HEK293 (cell line): Measurements from ENCODE around the gene TTC13.

ENCODE experiments used
- CTCF ChIA-PET: fragments of 350-600 bp; formaldehyde crosslinking; extraction: SDS; loops from one replicate; lab custom pipeline; 2021; ENCODE audit warnings: antibody characterized with exemption; lab: Yijun Ruan, JAX
- POLR2A ChIA-PET: fragments of 300-600 bp; formaldehyde crosslinking; extraction: SDS; loops from one replicate; lab custom pipeline; 2020; ENCODE audit warnings: antibody characterized with exemption, inconsistent platforms; lab: Yijun Ruan, JAX
- H3K27ac ChIP-seq: fragments of 200-500 bp; sonication (Bioruptor generic); 2 replicates; pipeline ENCODE4 v1.5.1; 2014; ENCODE audit warnings: low read depth, low read length, control low read depth, inconsistent platforms; ENCODE audit errors: extremely low read depth
- H3K36me3 ChIP-seq, 2 experiments: fragments of 200-500 bp in 1 of 2; sonication (Bioruptor generic) in 1 of 2; 1 replicate in 1 of 2; 2 replicates in 1 of 2; pipeline ENCODE4 v1.5.1; 2014 to 2017; ENCODE audit warnings: inconsistent platforms in 2 of 2, low read length in 2 of 2; ENCODE audit not compliant: control insufficient read depth in 2 of 2, insufficient read depth in 1 of 2
- H3K4me1 ChIP-seq: fragments of 200-500 bp; sonication (Bioruptor generic); 2 replicates; pipeline ENCODE4 v1.5.1; 2014; ENCODE audit warnings: mild to moderate bottlenecking, low read length, inconsistent platforms; ENCODE audit not compliant: control insufficient read depth, insufficient read depth
- H3K4me3 ChIP-seq: 2 replicates; pipeline ENCODE4 v1.5.1; 2011; ENCODE audit warnings: low read depth, mild to moderate bottlenecking, control low read depth, low read length, moderate library complexity
- H3K9me3 ChIP-seq: fragments of 200-500 bp; sonication (Bioruptor generic); 2 replicates; pipeline ENCODE4 v1.5.1; 2014; ENCODE audit warnings: low read depth, low read length, inconsistent platforms; ENCODE audit not compliant: control insufficient read depth, insufficient read depth
- OVOL3 ChIP-seq: fragments of 450-650 bp; formaldehyde crosslinking; IDR thresholded peaks from 2 replicates; pipeline ENCODE4 v1.5.1; 2016; ENCODE audit warnings: missing biosample characterization, missing genetic modification characterization
- TCF7L2 ChIP-seq: IDR thresholded peaks from 2 replicates; pipeline ENCODE4 v1.6.1; 2011; ENCODE audit warnings: low read depth, mild to moderate bottlenecking, inconsistent platforms, low read length, moderate library complexity, borderline replicate concordance
- ZFHX2 ChIP-seq: fragments of 450-650 bp; formaldehyde crosslinking; conservative IDR thresholded peaks from 2 replicates; pipeline ENCODE4 v1.5.1; 2016; ENCODE audit warnings: missing biosample characterization, missing genetic modification characterization
- ZFP69B ChIP-seq: fragments of 450-650 bp; formaldehyde crosslinking; IDR thresholded peaks from 2 replicates; pipeline ENCODE4 v1.5.1; 2016; ENCODE audit warnings: missing biosample characterization, missing genetic modification characterization
- ZNF140 ChIP-seq: fragments of 450-650 bp; formaldehyde crosslinking; IDR thresholded peaks from 2 replicates; pipeline ENCODE4 v1.5.1; 2016; ENCODE audit warnings: missing biosample characterization, missing genetic modification characterization
- ZNF23 ChIP-seq: fragments of 450-650 bp; formaldehyde crosslinking; IDR thresholded peaks from 2 replicates; pipeline ENCODE4 v1.5.1; 2016; ENCODE audit warnings: missing biosample characterization, missing genetic modification characterization, borderline replicate concordance
- ZNF239 ChIP-seq: fragments of 450-650 bp; formaldehyde crosslinking; IDR thresholded peaks from 2 replicates; pipeline ENCODE4 v1.5.1; 2016; ENCODE audit warnings: missing biosample characterization, missing genetic modification characterization
- ZNF292 ChIP-seq: fragments of 450-650 bp; formaldehyde crosslinking; IDR thresholded peaks from 2 replicates; pipeline ENCODE4 v1.5.1; 2016; ENCODE audit warnings: low read depth, missing biosample characterization, missing genetic modification characterization, borderline replicate concordance
- ZNF335 ChIP-seq: fragments of 450-650 bp; formaldehyde crosslinking; conservative IDR thresholded peaks from 2 replicates; pipeline ENCODE4 v1.5.1; 2016; ENCODE audit warnings: missing biosample characterization, missing genetic modification characterization
- ZNF366 ChIP-seq: fragments of 450-650 bp; formaldehyde crosslinking; conservative IDR thresholded peaks from 2 replicates; pipeline ENCODE4 v1.5.1; 2016; ENCODE audit warnings: missing biosample characterization, missing genetic modification characterization
- ZNF580 ChIP-seq: fragments of 450-650 bp; formaldehyde crosslinking; IDR thresholded peaks from 2 replicates; pipeline ENCODE4 v1.5.1; 2016; ENCODE audit warnings: missing biosample characterization, missing genetic modification characterization
- ZNF610 ChIP-seq: fragments of 450-650 bp; formaldehyde crosslinking; IDR thresholded peaks from 2 replicates; pipeline ENCODE4 v1.5.1; 2016; ENCODE audit warnings: missing biosample characterization, missing genetic modification characterization, borderline replicate concordance
- ZNF624 ChIP-seq: fragments of 450-650 bp; formaldehyde crosslinking; IDR thresholded peaks from 2 replicates; pipeline ENCODE4 v1.5.1; 2017; ENCODE audit warnings: missing biosample characterization, missing genetic modification characterization
- ZNF664 ChIP-seq: fragments of 450-650 bp; formaldehyde crosslinking; IDR thresholded peaks from 2 replicates; pipeline ENCODE4 v1.5.1; 2016; ENCODE audit warnings: missing biosample characterization, missing genetic modification characterization
- ZNF785 ChIP-seq: fragments of 450-650 bp; formaldehyde crosslinking; IDR thresholded peaks from 2 replicates; pipeline ENCODE4 v1.5.1; 2016; ENCODE audit warnings: missing biosample characterization, missing genetic modification characterization
- ZNF843 ChIP-seq: fragments of 450-650 bp; formaldehyde crosslinking; IDR thresholded peaks from 2 replicates; pipeline ENCODE4 v1.5.1; 2016; ENCODE audit warnings: missing biosample characterization, missing genetic modification characterization
- TF ChIP-seq, protein P1 (sequence below): fragments of 450-650 bp; formaldehyde crosslinking; IDR thresholded peaks from 2 replicates; pipeline ENCODE4 v1.5.1; 2016; ENCODE audit warnings: missing biosample characterization, missing genetic modification characterization, borderline replicate concordance
- TF ChIP-seq, protein P2 (sequence below): fragments of 450-650 bp; formaldehyde crosslinking; IDR thresholded peaks from 2 replicates; pipeline ENCODE4 v1.5.1; 2016; ENCODE audit warnings: missing biosample characterization, missing genetic modification characterization
- TF ChIP-seq, protein P3 (sequence below): fragments of 450-650 bp; formaldehyde crosslinking; IDR thresholded peaks from 2 replicates; pipeline ENCODE4 v1.5.1; 2017; ENCODE audit warnings: missing biosample characterization, missing genetic modification characterization
- TF ChIP-seq, protein P4 (sequence below): fragments of 450-650 bp; formaldehyde crosslinking; IDR thresholded peaks from 2 replicates; pipeline ENCODE4 v1.5.1; 2016; ENCODE audit warnings: missing biosample characterization, missing genetic modification characterization

TTC13 gene

DNA sequence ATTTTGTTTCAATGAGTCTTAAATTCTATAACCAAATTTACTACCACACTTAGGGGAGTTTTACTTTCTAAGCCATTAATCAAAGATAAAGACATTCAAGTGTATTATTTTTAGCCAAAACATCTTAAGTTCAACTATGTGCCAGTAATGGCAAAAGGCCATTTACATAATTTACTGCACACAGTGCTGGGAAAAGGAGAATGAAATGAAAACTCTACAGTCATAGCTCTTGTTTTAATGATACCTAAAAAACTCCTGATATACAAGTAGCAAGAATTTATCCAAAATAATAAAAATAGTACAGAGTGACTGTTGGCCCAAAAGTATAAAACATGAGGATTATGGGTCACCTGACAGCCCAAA, 67.9 kb downstream of the TTC13 start (continued):
- TF ChIP-seq, protein P1, sequence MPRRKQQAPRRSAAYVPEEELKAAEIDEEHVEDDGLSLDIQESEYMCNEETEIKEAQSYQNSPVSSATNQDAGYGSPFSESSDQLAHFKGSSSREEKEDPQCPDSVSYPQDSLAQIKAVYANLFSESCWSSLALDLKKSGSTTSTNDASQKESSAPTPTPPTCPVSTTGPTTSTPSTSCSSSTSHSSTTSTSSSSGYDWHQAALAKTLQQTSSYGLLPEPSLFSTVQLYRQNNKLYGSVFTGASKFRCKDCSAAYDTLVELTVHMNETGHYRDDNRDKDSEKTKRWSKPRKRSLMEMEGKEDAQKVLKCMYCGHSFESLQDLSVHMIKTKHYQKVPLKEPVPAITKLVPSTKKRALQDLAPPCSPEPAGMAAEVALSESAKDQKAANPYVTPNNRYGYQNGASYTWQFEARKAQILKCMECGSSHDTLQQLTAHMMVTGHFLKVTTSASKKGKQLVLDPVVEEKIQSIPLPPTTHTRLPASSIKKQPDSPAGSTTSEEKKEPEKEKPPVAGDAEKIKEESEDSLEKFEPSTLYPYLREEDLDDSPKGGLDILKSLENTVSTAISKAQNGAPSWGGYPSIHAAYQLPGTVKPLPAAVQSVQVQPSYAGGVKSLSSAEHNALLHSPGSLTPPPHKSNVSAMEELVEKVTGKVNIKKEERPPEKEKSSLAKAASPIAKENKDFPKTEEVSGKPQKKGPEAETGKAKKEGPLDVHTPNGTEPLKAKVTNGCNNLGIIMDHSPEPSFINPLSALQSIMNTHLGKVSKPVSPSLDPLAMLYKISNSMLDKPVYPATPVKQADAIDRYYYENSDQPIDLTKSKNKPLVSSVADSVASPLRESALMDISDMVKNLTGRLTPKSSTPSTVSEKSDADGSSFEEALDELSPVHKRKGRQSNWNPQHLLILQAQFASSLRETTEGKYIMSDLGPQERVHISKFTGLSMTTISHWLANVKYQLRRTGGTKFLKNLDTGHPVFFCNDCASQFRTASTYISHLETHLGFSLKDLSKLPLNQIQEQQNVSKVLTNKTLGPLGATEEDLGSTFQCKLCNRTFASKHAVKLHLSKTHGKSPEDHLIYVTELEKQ (tag by site-specific recombination), result no peak
- no peak for TF ChIP-seq ZNF843 (tag by site-specific recombination)
- TF ChIP-seq, all 188 proteins: peak for 0

DNA sequence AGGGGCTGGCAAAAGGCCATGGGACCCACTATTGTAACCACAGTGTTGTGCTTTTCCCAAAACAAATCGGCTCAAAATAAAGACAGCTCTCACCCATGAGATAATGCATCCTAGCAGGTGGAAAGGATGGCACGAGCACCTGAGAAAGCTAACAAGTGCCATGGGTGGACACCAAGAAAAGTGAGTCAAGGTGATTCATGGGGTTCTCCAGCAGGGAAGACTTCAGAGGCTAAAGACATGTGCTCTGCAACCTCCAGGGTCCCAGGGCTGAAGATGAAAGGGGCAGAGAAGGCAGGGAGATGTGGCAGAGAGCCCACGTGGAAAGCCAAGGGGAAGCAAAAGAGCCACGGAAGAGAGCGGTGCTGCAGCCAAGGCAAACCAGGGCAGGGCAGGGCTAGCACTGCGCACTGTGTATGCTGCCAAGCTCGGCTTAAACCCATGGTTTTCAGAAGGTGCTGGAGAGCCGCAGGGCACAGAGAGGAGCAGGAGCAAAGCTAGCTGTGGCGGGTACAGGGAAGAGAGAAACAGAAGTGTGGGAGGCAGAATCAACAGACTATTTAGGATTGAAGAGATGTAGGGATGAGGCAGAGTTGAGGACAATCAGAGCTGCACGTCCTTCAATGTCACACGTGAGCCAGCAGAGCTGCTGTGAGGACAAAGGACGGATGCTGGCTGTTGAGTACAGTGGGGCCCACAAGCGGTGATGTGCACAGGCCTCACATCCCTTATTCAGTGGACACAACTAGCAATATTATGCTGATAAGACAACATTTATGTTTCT, 68.5 kb downstream of the TTC13 start:
- no peak overlapping the region for H3K4me3 ChIP-seq
- TF ChIP-seq ZNF292 (tag by site-specific recombination) (no peak), ZFP69B (tag by site-specific recombination) (peak; percentile 26; the same call in 1 of the 2 replicates)
- ChIA-PET POLR2A (no interaction called here), CTCF (interaction anchor here (2.1 kb wide), 1 partner anchor 9 kb away, joined by 10 read pairs; no protein-coding TSS in a partner anchor)
- H3K27ac ChIP-seq, result no peak overlapping the region
- H3K36me3 ChIP-seq, result peaks cover 62 to 64% of the 10 kb centered on the region in 2 experiments
- H3K9me3 ChIP-seq, result no peaks in the 10 kb centered on the region
- no peaks in the 10 kb centered on the region for H3K4me1 ChIP-seq

DNA sequence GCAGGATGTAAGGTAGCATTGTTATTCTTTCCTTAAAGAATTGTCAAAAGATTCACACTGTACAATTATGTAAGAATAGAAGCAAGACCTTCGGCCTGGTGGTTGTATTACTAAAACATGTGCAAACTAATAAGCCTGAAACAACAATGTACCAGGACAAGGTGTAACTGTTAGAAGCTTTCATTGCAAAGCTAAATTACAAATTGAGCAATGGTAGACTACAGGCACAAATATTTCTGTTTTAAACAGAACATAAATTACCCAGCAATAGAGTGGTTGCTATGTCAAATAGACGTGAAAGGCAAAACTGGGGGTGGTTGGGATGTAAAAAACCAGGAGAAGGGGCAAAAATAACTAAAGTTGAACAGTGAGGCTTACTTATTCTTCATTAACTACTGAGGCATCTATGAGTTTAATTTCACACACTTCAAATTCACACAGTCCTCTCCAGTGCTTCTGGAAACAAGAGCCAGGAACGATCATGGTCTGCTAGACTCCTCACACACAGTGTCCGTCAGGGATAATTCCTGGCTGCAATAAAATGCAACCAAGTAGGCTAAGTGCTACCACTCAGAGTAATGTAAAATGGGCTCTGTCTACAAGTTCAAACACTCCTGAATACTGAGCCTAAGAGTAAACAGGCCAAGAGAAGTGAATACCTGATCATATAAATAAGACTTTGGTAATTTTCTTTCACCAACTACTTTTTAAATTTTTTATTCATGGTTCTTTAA, 71.0 kb downstream of the TTC13 start:
- TF ChIP-seq ZNF23 (tag by site-specific recombination) (no peak), ZNF580 (tag by site-specific recombination) (no peak), ZNF610 (tag by site-specific recombination) (no peak), OVOL3 (no peak), ZNF664 (tag by site-specific recombination) (no peak), ZFHX2 (no peak), TCF7L2 (no peak)
- TF ChIP-seq, protein P2, sequence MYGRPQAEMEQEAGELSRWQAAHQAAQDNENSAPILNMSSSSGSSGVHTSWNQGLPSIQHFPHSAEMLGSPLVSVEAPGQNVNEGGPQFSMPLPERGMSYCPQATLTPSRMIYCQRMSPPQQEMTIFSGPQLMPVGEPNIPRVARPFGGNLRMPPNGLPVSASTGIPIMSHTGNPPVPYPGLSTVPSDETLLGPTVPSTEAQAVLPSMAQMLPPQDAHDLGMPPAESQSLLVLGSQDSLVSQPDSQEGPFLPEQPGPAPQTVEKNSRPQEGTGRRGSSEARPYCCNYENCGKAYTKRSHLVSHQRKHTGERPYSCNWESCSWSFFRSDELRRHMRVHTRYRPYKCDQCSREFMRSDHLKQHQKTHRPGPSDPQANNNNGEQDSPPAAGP (tag by site-specific recombination), result no peak
- ChIA-PET POLR2A (no interaction called here), CTCF (interaction anchor here (1.2 to 6.5 kb wide), 3 partner anchors 9 to 109 kb away, joined by 4 to 41 read pairs (median 9); no protein-coding TSS in a partner anchor)

GRCh38 chr1:230906226-230906625, 72.4 kb downstream of the TTC13 start:
- ChIA-PET POLR2A (no interaction called here), CTCF (interaction anchor here (0.6 to 6.5 kb wide), 5 partner anchors 7 to 305 kb away, joined by 3 to 41 read pairs (median 3); no protein-coding TSS in a partner anchor)
- H3K27ac ChIP-seq, result no peak overlapping the region
- H3K9me3 ChIP-seq, result no peaks in the 10 kb centered on the region
- peaks cover 42 to 57% of the 10 kb centered on the region in 2 experiments for H3K36me3 ChIP-seq
- no peak overlapping the region for H3K4me3 ChIP-seq
- H3K4me1 ChIP-seq, result no peaks in the 10 kb centered on the region
- TF ChIP-seq ZNF664 (tag by site-specific recombination) (no peak), ZNF140 (tag by site-specific recombination) (no peak), ZNF624 (tag by site-specific recombination) (no peak), ZNF366 (no peak), ZNF785 (tag by site-specific recombination) (no peak), ZNF610 (tag by site-specific recombination) (no peak), ZNF239 (tag by site-specific recombination) (no peak), ZNF335 (tag by site-specific recombination) (no peak)
- TF ChIP-seq, protein P3, sequence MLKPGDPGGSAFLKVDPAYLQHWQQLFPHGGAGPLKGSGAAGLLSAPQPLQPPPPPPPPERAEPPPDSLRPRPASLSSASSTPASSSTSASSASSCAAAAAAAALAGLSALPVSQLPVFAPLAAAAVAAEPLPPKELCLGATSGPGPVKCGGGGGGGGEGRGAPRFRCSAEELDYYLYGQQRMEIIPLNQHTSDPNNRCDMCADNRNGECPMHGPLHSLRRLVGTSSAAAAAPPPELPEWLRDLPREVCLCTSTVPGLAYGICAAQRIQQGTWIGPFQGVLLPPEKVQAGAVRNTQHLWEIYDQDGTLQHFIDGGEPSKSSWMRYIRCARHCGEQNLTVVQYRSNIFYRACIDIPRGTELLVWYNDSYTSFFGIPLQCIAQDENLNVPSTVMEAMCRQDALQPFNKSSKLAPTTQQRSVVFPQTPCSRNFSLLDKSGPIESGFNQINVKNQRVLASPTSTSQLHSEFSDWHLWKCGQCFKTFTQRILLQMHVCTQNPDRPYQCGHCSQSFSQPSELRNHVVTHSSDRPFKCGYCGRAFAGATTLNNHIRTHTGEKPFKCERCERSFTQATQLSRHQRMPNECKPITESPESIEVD (tag by site-specific recombination), result no peak
- TF ChIP-seq, protein P4, sequence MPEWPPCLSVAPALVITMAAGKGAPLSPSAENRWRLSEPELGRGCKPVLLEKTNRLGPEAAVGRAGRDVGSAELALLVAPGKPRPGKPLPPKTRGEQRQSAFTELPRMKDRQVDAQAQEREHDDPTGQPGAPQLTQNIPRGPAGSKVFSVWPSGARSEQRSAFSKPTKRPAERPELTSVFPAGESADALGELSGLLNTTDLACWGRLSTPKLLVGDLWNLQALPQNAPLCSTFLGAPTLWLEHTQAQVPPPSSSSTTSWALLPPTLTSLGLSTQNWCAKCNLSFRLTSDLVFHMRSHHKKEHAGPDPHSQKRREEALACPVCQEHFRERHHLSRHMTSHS (tag by site-specific recombination), result no peak

More for the DNA sequence above, 71.0 kb downstream of the TTC13 start:
- H3K36me3 ChIP-seq, result peaks cover 56 to 62% of the 10 kb centered on the region in 2 experiments
- no peak overlapping the region for H3K27ac ChIP-seq
- H3K4me1 ChIP-seq, result no peaks in the 10 kb centered on the region
- H3K4me3 ChIP-seq, result no peak overlapping the region
- no peaks in the 10 kb centered on the region for H3K9me3 ChIP-seq
